Psoas muscle (tissue), 8 donors: ENCODE data around the gene SFMBT1. TPM values are rescaled to one million over a fixed set of nuclear protein-coding genes. Genes with fewer than 3 reads are reported as not detected.

Source experiments
- ATAC-seq, 4 donors: fragments of 200-7000 bp; cut with Tn5 transposase; one replicate each; pipeline ENCODE4 v1.9.1; 2020; ENCODE audit warnings: moderate library complexity in 3 of 4, mild to moderate bottlenecking in 2 of 4
- DNase-seq, 2 donors: peaks; one replicate each; pipeline ENCODE4 v3.0.0-alpha.2; 2020
- H3K27ac ChIP-seq: fragments of 200-600 bp; one replicate; pipeline ENCODE4 v1.8.0; 2022
- H3K27me3 ChIP-seq, 3 donors: fragments of 200-600 bp in 1 of 3; one replicate each; pipeline versions ENCODE4 v1.6.1 to v1.8.0; 2013 to 2022; ENCODE audit warnings: low read length in 2 of 3, mild to moderate bottlenecking in 2 of 3, moderate library complexity in 1 of 3; ENCODE audit not compliant: insufficient read depth in 3 of 3
- H3K36me3 ChIP-seq, 2 donors: fragments of 200-600 bp in 1 of 2; one replicate each; pipeline versions ENCODE4 v1.6.1 to v1.8.0; 2013 to 2022; ENCODE audit warnings: low read depth in 1 of 2, mild to moderate bottlenecking in 1 of 2, moderate library complexity in 1 of 2; ENCODE audit not compliant: insufficient read depth in 1 of 2
- H3K4me1 ChIP-seq: fragments of 200-600 bp; one replicate; pipeline ENCODE4 v1.8.0; 2022
- H3K4me3 ChIP-seq: fragments of 200-600 bp; one replicate; pipeline ENCODE4 v1.8.0; 2022; ENCODE audit warnings: mild to moderate bottlenecking
- H3K9me3 ChIP-seq: fragments of 200-600 bp; one replicate; pipeline ENCODE4 v1.8.0; 2022
- WGBS, 3 donors: extraction: QIAGEN DNeasy Blood & Tissue Kit; methylation state at CpG; one replicate each; pipeline versions ENCODE4 v1.1.6 to v1.1.7; 2013; 5-methylcytosine and 5-hydroxymethylcytosine counted together
- intact Hi-C, 2 donors: fragments of 100-400 bp; cut with DNase I; formaldehyde crosslinking; loops; one replicate each; pipeline versions ENCODE4 v1.11.0 to v1.14.2; 2022
- polyA plus RNA-seq, 3 donors: library from polyadenylated mRNA; stranded (reverse); fragments of 200-250 nt; gene quantifications; one replicate each; pipeline ENCODE4 v1.2.3, GENCODE V29; 2013
- total RNA-seq, 4 donors: library from RNA; stranded (reverse); fragmentation: NEBNext Ultra II Directional in 2 of 4; extraction: Animal tissue kit (Norgen Biotek cat#: 25700) in 2 of 4; gene quantifications; one replicate each; pipeline versions ENCODE4 v1.2.1 to v1.2.4, GENCODE V29; 2021 to 2023
- TF ChIP-seq, protein P1 (sequence below): fragments of 200-600 bp; IDR thresholded peaks from one replicate; pipeline ENCODE4 v1.8.0; 2022; ENCODE audit warnings: antibody characterized with exemption
- donor health status: healthy with polysubstance abuse.
- donor health status: DM: no; HTN: no; CAD: no; lungs with moderate emphysema.
- donor health status: Bipolar disorder and iron deficiency.
- donor health status: healthy.
- donor health status: DM: yes; HTN: yes; CAD: no.
- donor health status: DM: no; HTN: no; CAD: no.
- donor health status: DM: no; HTN: no; CAD: no.
- donor health status: DM: yes; HTN: yes; CAD: no.

SFMBT1 gene
- total and polyA plus RNA-seq, 7 donors, result 6.7 to 25.0 (median 16.3) TPM

DNA sequence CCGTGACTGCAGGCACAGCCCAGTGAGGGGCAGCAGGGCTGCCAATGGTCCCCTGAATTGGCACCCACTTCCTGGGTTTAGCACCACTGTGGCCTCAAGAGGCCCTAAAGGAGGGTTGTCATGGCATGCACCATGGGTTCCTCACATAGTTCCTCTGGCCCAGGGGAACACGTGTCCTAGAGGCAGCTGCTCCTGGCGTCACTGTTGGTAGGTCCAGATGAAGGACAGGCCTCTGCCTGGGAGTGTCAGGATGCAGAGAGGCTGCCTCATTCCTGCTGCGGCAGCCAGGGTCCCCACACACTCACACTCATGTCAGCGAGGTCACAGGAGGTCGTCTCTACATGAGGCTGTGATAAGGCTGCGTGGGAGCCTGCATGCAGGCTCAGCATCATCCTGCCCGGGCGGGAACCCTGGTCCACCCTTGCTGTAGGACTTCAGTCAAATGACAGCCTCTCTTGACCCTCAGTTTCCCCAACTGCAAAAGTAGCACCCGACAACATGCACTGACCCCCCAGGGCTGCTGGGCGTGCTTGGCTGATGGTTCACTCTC, 26.1 kb upstream of the SFMBT1 start:
- TF ChIP-seq, protein P1, sequence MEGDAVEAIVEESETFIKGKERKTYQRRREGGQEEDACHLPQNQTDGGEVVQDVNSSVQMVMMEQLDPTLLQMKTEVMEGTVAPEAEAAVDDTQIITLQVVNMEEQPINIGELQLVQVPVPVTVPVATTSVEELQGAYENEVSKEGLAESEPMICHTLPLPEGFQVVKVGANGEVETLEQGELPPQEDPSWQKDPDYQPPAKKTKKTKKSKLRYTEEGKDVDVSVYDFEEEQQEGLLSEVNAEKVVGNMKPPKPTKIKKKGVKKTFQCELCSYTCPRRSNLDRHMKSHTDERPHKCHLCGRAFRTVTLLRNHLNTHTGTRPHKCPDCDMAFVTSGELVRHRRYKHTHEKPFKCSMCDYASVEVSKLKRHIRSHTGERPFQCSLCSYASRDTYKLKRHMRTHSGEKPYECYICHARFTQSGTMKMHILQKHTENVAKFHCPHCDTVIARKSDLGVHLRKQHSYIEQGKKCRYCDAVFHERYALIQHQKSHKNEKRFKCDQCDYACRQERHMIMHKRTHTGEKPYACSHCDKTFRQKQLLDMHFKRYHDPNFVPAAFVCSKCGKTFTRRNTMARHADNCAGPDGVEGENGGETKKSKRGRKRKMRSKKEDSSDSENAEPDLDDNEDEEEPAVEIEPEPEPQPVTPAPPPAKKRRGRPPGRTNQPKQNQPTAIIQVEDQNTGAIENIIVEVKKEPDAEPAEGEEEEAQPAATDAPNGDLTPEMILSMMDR, result no peak
- intact Hi-C loops, result loop anchor here (2.0 to 5.0 kb wide), 4 partner anchors 137 to 329 kb away; no protein-coding TSS in a partner anchor
- ATAC-seq (no peak), DNase-seq (no peak)
- H3K4me1 ChIP-seq, result peaks cover 13% of the 10 kb centered on the region
- no peaks in the 10 kb centered on the region for H3K36me3 ChIP-seq
- H3K27ac ChIP-seq, result no peak overlapping the region
- no peaks in the 10 kb centered on the region for H3K27me3 ChIP-seq
- H3K9me3 ChIP-seq, result no peaks in the 10 kb centered on the region
- peak overlapping the region; percentile 81 for H3K4me3 ChIP-seq
- WGBS, 3 donors, result 78 to 87% (median 79%) methylated on average over 11 of the region's 11 CpGs

DNA sequence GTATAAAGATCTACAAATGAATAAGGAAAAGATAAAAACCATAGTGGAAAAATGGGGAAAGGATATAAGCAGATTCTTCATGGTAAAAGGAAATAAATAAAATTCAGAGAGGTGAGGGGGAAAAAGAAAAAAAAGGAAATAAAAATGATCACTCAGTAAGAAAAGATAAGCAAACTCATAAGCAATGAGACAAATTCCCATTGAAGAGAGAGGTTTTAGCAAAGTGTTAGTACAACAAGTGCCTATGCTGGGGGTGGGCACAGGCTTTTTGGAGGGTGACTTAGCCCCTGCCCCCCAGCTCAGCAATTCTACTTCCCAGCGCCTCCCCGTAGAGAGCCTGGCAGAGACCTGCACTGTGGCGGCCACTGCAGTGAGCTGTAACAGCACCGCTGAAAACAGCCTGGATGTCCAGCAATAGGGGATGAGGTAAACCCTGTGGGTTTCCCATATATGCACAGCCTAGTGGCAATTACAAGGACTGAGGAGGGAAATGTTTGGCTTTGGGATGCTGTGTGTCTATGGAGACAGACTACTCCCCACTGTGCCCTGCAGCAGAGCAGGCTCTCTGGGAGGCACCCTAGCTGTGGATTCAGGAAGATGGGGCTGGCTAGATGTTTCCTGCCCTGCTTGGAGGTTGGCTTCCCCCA, 23.7 kb upstream of the SFMBT1 start:
- Histone ChIP-seq H3K4me3 (no peak overlapping the region), H3K4me1 (peaks cover 13% of the 10 kb centered on the region), H3K9me3 (no peaks in the 10 kb centered on the region), H3K27me3 (no peaks in the 10 kb centered on the region), H3K36me3 (no peaks in the 10 kb centered on the region), H3K27ac (no peak overlapping the region)
- no peak for ATAC-seq
- 59 to 76% (median 72%) methylated on average over 4 of the region's 4 CpGs for WGBS, 3 donors
- DNase-seq, result no peak
- intact Hi-C loops, result loop anchor here in 1 of 2 donors (5.0 kb wide), 1 partner anchor 217 kb away; no protein-coding TSS in a partner anchor
- TF ChIP-seq, protein P1, result no peak

DNA sequence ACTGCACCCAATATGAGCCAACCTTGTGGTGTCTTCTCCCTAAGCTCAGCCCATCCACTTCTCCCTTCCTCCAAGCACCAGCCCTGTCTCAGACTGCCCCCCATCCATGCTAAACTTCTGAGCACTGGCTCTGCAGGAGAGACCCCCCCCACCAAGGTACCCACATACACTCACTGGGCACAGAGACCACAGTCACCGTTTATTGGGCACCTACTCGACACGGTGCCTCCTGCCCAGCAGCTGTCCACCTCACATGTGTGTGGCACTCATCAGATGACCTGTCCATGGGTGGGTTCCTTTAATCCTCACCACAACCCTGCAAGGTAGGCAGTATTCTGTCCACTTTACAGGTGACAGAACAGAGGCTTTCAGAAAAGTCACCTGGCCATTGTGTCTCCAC, 22.3 kb upstream of the SFMBT1 start:
- TF ChIP-seq, protein P1, result no peak
- no peaks in the 10 kb centered on the region for H3K27me3 ChIP-seq
- peaks cover 9% of the 10 kb centered on the region for H3K4me1 ChIP-seq
- no peak overlapping the region for H3K4me3 ChIP-seq
- H3K36me3 ChIP-seq, result no peaks in the 10 kb centered on the region
- intact Hi-C loops, result no loop called here
- WGBS, 3 donors, result 73 to 79% (median 73%) methylated on average over 3 of the region's 3 CpGs
- DNase-seq (no peak), ATAC-seq (no peak)
- no peak overlapping the region for H3K27ac ChIP-seq
- H3K9me3 ChIP-seq, result no peaks in the 10 kb centered on the region

DNA sequence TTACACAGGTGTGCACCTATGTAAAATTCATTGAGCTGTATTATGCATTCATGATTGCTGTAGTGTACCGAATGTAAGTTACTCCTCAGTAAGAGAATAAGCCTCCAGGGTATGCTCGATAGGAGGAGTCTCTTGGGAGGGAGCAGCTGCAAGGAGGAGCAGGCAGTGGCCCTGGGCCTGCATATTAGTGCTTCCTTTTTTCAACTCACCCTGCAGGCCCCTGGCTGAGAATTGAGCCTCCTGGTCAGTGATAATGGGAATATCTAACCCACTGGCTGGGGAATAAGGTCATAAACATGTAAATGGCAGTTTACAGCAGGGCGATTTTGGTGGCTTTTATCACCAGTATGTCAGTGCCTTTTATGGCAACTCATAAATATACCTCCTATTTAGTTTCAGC, 21.7 kb upstream of the SFMBT1 start:
- Histone ChIP-seq H3K4me3 (no peak overlapping the region), H3K4me1 (peaks cover 6% of the 10 kb centered on the region), H3K9me3 (no peaks in the 10 kb centered on the region), H3K36me3 (no peaks in the 10 kb centered on the region), H3K27ac (no peak overlapping the region), H3K27me3 (no peaks in the 10 kb centered on the region)
- ATAC-seq (no peak), DNase-seq (no peak)
- TF ChIP-seq, protein P1, result no peak
- intact Hi-C loops, result no loop called here
- 42 to 65% (median 42%) methylated on average over 3 of the region's 3 CpGs for WGBS, 3 donors
